ENCODE measurements around the gene PROKR2. TPM values are rescaled to one million over a fixed set of nuclear protein-coding genes. Genes with fewer than 3 reads are reported as not detected.

Gene PROKR2
- total RNA-seq, 3 donors from 2014 or later: not detected

- no peak overlapping the region for H3K27ac ChIP-seq
- intact Hi-C loops (cut with DNase I; ENCODE audit: low total_unique reads): no loop called here
- H3K4me1 ChIP-seq: no peaks in the 10 kb centered on the region
- H3K27me3 ChIP-seq: no peaks in the 10 kb centered on the region
- DNase-seq (ENCODE audit: low spot score in 2 of 2): no peak
- TF ChIP-seq POLR2AphosphoS5 (IDR thresholded peaks at IDR 0.05): no peak
- TF ChIP-seq CTCF (IDR thresholded peaks at IDR 0.05): no peak
- H3K36me3 ChIP-seq: no peaks in the 10 kb centered on the region
- no peaks in the 10 kb centered on the region for H3K9me3 ChIP-seq
- no peak overlapping the region for H3K4me3 ChIP-seq
Measured at GRCh38 chr20:5349448-5349847, 32.7 kb upstream of the PROKR2 start.

- Histone ChIP-seq H3K36me3 (no peaks in the 10 kb centered on the region), H3K4me1 (no peaks in the 10 kb centered on the region), H3K27me3 (no peaks in the 10 kb centered on the region), H3K4me3 (no peak overlapping the region), H3K27ac (no peak overlapping the region), H3K9me3 (peaks cover 0 to 10% of the 10 kb centered on the region in 2 donors)
- no peak for TF ChIP-seq POLR2A (IDR thresholded peaks at IDR 0.05)
- no peak for TF ChIP-seq POLR2AphosphoS5 (IDR thresholded peaks at IDR 0.05)
- intact Hi-C loops (cut with DNase I; ENCODE audit: low total_unique reads): no loop called here
- DNase-seq (ENCODE audit: low spot score in 2 of 2): no peak
Measured at GRCh38 chr20:5342021-5342420, 25.3 kb upstream of the PROKR2 start.

GRCh38 chr20:5331340-5331739 is 14.6 kb upstream of the PROKR2 start:
- H3K4me3 ChIP-seq: no peak overlapping the region
- intact Hi-C loops (cut with DNase I; ENCODE audit: low total_unique reads): no loop called here

GRCh38 chr20:5328268-5328667 is 11.5 kb upstream of the PROKR2 start:
- Histone ChIP-seq H3K27me3 (no peaks in the 10 kb centered on the region), H3K4me1 (no peaks in the 10 kb centered on the region), H3K9me3 (no peaks in the 10 kb centered on the region), H3K36me3 (no peaks in the 10 kb centered on the region), H3K4me3 (no peak overlapping the region), H3K27ac (no peak overlapping the region)
- intact Hi-C loops (cut with DNase I; ENCODE audit: low total_unique reads): no loop called here
- DNase-seq (ENCODE audit: low spot score in 2 of 2): no peak
- TF ChIP-seq POLR2A (IDR thresholded peaks at IDR 0.05): no peak
- TF ChIP-seq POLR2AphosphoS5 (IDR thresholded peaks at IDR 0.05): no peak
- no peak for TF ChIP-seq CTCF (IDR thresholded peaks at IDR 0.05)

More at GRCh38 chr20:5331340-5331739, 14.6 kb upstream of the PROKR2 start:
- H3K9me3 ChIP-seq: no peaks in the 10 kb centered on the region
- no peaks in the 10 kb centered on the region for H3K4me1 ChIP-seq
- TF ChIP-seq POLR2A (IDR thresholded peaks at IDR 0.05): no peak
- TF ChIP-seq POLR2AphosphoS5 (IDR thresholded peaks at IDR 0.05): no peak
- no peak for TF ChIP-seq CTCF (IDR thresholded peaks at IDR 0.05)
- DNase-seq (ENCODE audit: low spot score in 2 of 2): no peak
- H3K36me3 ChIP-seq: no peaks in the 10 kb centered on the region
- H3K27me3 ChIP-seq: no peaks in the 10 kb centered on the region
- no peak overlapping the region for H3K27ac ChIP-seq

GRCh38 chr20:5327356-5327755 is 10.6 kb upstream of the PROKR2 start:
- no peak for DNase-seq (ENCODE audit: low spot score in 2 of 2)
- Histone ChIP-seq H3K36me3 (no peaks in the 10 kb centered on the region), H3K27ac (no peak overlapping the region), H3K4me3 (no peak overlapping the region), H3K27me3 (no peaks in the 10 kb centered on the region), H3K4me1 (no peaks in the 10 kb centered on the region), H3K9me3 (no peaks in the 10 kb centered on the region)
- intact Hi-C loops (cut with DNase I; ENCODE audit: low total_unique reads): no loop called here
- TF ChIP-seq POLR2A (IDR thresholded peaks at IDR 0.05): no peak
- TF ChIP-seq CTCF (IDR thresholded peaks at IDR 0.05): no peak
- TF ChIP-seq POLR2AphosphoS5 (IDR thresholded peaks at IDR 0.05): no peak

GRCh38 chr20:5315807-5316187 is 957 bp downstream of the PROKR2 start:
- Histone ChIP-seq H3K27ac (no peak overlapping the region), H3K36me3 (no peaks in the 10 kb centered on the region), H3K4me1 (no peaks in the 10 kb centered on the region), H3K9me3 (peaks cover 0 to 1% of the 10 kb centered on the region in 2 donors), H3K4me3 (peak overlapping the region in 2 of 3 donors; percentile 17 to 19), H3K27me3 (peaks cover 0 to 45% of the 10 kb centered on the region in 2 donors)
- intact Hi-C loops (cut with DNase I; ENCODE audit: low total_unique reads): no loop called here
- no peak for DNase-seq (ENCODE audit: low spot score in 2 of 2)
- TF ChIP-seq CTCF (IDR thresholded peaks at IDR 0.05): no peak
- no peak for TF ChIP-seq POLR2AphosphoS5 (IDR thresholded peaks at IDR 0.05)
- TF ChIP-seq POLR2A (IDR thresholded peaks at IDR 0.05): no peak

Measured in breast epithelium (tissue), 4 donors.